ENCODE data around the gene GORAB. TPM values are rescaled to one million over a fixed set of nuclear protein-coding genes. Genes with fewer than 3 reads are reported as not detected.

The GORAB gene
- total and polyA plus RNA-seq, 9 of the 15 experiments (the other 6 are each of a cell fraction or from before 2014, with no cell fraction given) = 4.4 to 12.9 (median 8.9) TPM

GRCh38 chr1:170531758-170532657, at the start of gene GORAB (continued):
- TF ChIP-seq ZBTB49 (CRISPR knock-in tag; IDR thresholded peaks at IDR 0.05; ENCODE audit: borderline replicate concordance) (no peak), CBFA2T2 (conservative IDR thresholded peaks at IDR 0.05) (no peak), GABPB1 (CRISPR knock-in tag; IDR thresholded peaks at IDR 0.05) (peak; percentile 34; the same call in 1 of the 2 replicates), SETDB1 (IDR thresholded peaks at IDR 0.05; ENCODE audit: low read length) (no peak), ZNF830 (CRISPR knock-in tag; IDR thresholded peaks at IDR 0.05) (no peak), EGR1 (conservative IDR thresholded peaks at IDR 0.05) (no peak; the same call in 1 of the 2 replicates), TRIM24 (IDR thresholded peaks at IDR 0.05) (no peak; a peak in 1 of 4 replicates), RB1 (IDR thresholded peaks at IDR 0.05; ENCODE audit: low read depth) (peak; percentile 48), RBBP5 (IDR thresholded peaks at IDR 0.05; ENCODE audit: borderline replicate concordance, insufficient read depth, low read length, poor library complexity, severe bottlenecking) (no peak), KLF6 (CRISPR knock-in tag; IDR thresholded peaks at IDR 0.05; ENCODE audit: borderline replicate concordance) (peak; percentile 19; the same call in 1 of the 2 replicates), KAT8 (IDR thresholded peaks at IDR 0.05; ENCODE audit: low read depth) (no peak), HNRNPK (IDR thresholded peaks at IDR 0.05; ENCODE audit: low read depth, low read length, poor library complexity, severe bottlenecking) (no peak), ZNF511 (CRISPR knock-in tag; IDR thresholded peaks at IDR 0.05) (no peak), SRSF7 (optimal IDR thresholded peaks at IDR 0.05; ENCODE audit: low read depth, low read length) (no peak), NBN (IDR thresholded peaks at IDR 0.05; ENCODE audit: low read depth) (0 out of 2 replicates have a peak, but pooled peaks have one; percentile 18), HDAC3 (IDR thresholded peaks at IDR 0.05; ENCODE audit: borderline replicate concordance, partially characterized antibody) (no peak), TFAP4 (CRISPR knock-in tag; IDR thresholded peaks at IDR 0.05; ENCODE audit: borderline replicate concordance) (peak; percentile 15; the same call in 1 of the 2 replicates), ZNF431 (CRISPR knock-in tag; IDR thresholded peaks at IDR 0.05) (no peak), JUND (IDR thresholded peaks at IDR 0.05; ENCODE audit: borderline replicate concordance, low read depth, low read length) (peak; percentile 31), JUND (tag; IDR thresholded peaks at IDR 0.05; ENCODE audit: borderline replicate concordance, low read depth, low read length) (no peak), RNF2 (IDR thresholded peaks at IDR 0.05) (no peak), ELF1 (tag; IDR thresholded peaks at IDR 0.05) (peak; percentile 74), STAT5B (CRISPR knock-in tag; IDR thresholded peaks at IDR 0.05) (no peak), POLR2AphosphoS2 (IDR thresholded peaks at IDR 0.05; ENCODE audit: low read length) (peak; percentile 56; the same call in 1 of the 2 replicates), C11orf30 (IDR thresholded peaks at IDR 0.05; ENCODE audit: low read depth) (peak; percentile 73; the same call in 1 of the 2 replicates), CXXC5 (CRISPR knock-in tag; IDR thresholded peaks at IDR 0.05) (peak; percentile 83)

Data from K562 (cell line).